PFSK-1 (cell line): ENCODE measurements around the gene ANK2.

Source experiments
- FOXP2 ChIP-seq: optimal IDR thresholded peaks from 2 replicates; pipeline ENCODE3; 2011; ENCODE audit warnings: borderline replicate concordance, control low read depth, inconsistent platforms; ENCODE audit not compliant: insufficient read depth; ENCODE audit errors: extremely low read length, extremely low read depth
- POLR2AphosphoS5 ChIP-seq: IDR thresholded peaks from 2 replicates; pipeline ENCODE4 v1.6.1; 2012; ENCODE audit warnings: low read depth, mild to moderate bottlenecking, control low read depth, low read length, moderate library complexity
- REST ChIP-seq, 2 experiments: IDR thresholded peaks; 2 replicates each; pipeline versions ENCODE4 v1.6.1 to v1.8.0; 2011 to 2012; ENCODE audit warnings: low read depth in 2 of 2, low read length in 2 of 2, control low read depth in 1 of 2, inconsistent platforms in 1 of 2, mild to moderate bottlenecking in 1 of 2, moderate library complexity in 1 of 2; ENCODE audit not compliant: insufficient read depth in 1 of 2
- SIN3A ChIP-seq: IDR thresholded peaks from 2 replicates; pipeline ENCODE4 v1.6.1; 2012; ENCODE audit warnings: mild to moderate bottlenecking, low read length, moderate library complexity, borderline replicate concordance; ENCODE audit not compliant: insufficient read depth
- TAF1 ChIP-seq: IDR thresholded peaks from 2 replicates; pipeline ENCODE4 v1.6.1; 2012; ENCODE audit warnings: low read length, control low read depth, borderline replicate concordance; ENCODE audit not compliant: insufficient read depth

- no peak for TF ChIP-seq TAF1
- no peak for TF ChIP-seq POLR2AphosphoS5
- TF ChIP-seq REST (IDR thresholded peaks at IDR 0.05; ENCODE audit: insufficient read depth in 1 of 2, low read depth in 2 of 2, low read length in 2 of 2) = no peak
- no peak for TF ChIP-seq SIN3A
- no peak for TF ChIP-seq FOXP2
Measured at GRCh38 chr4:113256946-113257345, 207.5 kb downstream of the ANK2 start.
